Cardiac fibroblast (primary cell): Measurements from ENCODE around the gene SLC39A11.

Experiments
- DNase-seq, 2 donors: peaks; one replicate each; pipeline versions ENCODE4 v3.0.0 to v3.0.0-alpha.2; 2010; ENCODE audit warnings: low read depth in 2 of 2
- H3K4me3 ChIP-seq, 2 donors: replicated peaks in 1 of 2; 1 replicate in 1 of 2; 2 replicates in 1 of 2; pipeline ENCODE4 v1.5.1; 2011; ENCODE audit warnings: low read depth in 2 of 2, low read length in 2 of 2, mild to moderate bottlenecking in 2 of 2, moderate library complexity in 1 of 2
- TF ChIP-seq, protein P1 (sequence below): IDR thresholded peaks from one replicate; pipeline ENCODE4 v1.5.1; 2011; ENCODE audit warnings: low read depth, mild to moderate bottlenecking, low read length, inconsistent platforms

The SLC39A11 gene

DNA sequence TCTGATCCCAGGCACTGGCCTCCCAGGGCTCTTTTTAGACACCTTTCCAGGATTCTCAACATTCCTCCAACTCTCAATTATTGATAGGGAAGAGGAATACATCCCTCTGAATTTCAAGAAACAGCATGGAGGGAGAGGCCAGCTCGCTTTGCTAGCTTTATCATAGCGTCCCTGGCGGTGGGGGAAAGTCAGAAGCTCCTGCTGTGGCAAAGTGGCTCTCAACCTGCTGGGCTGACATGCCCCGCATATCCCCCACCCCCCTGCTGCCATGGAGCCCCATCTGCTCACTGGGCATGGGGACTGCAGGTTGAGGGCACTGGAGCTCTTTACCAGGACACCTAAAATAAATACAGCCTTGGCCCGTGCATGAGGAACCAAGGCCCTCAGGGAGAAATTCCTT is 140.3 kb downstream of the SLC39A11 start:
- TF ChIP-seq, protein P1, sequence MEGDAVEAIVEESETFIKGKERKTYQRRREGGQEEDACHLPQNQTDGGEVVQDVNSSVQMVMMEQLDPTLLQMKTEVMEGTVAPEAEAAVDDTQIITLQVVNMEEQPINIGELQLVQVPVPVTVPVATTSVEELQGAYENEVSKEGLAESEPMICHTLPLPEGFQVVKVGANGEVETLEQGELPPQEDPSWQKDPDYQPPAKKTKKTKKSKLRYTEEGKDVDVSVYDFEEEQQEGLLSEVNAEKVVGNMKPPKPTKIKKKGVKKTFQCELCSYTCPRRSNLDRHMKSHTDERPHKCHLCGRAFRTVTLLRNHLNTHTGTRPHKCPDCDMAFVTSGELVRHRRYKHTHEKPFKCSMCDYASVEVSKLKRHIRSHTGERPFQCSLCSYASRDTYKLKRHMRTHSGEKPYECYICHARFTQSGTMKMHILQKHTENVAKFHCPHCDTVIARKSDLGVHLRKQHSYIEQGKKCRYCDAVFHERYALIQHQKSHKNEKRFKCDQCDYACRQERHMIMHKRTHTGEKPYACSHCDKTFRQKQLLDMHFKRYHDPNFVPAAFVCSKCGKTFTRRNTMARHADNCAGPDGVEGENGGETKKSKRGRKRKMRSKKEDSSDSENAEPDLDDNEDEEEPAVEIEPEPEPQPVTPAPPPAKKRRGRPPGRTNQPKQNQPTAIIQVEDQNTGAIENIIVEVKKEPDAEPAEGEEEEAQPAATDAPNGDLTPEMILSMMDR, result no peak
- no peak for DNase-seq

DNA sequence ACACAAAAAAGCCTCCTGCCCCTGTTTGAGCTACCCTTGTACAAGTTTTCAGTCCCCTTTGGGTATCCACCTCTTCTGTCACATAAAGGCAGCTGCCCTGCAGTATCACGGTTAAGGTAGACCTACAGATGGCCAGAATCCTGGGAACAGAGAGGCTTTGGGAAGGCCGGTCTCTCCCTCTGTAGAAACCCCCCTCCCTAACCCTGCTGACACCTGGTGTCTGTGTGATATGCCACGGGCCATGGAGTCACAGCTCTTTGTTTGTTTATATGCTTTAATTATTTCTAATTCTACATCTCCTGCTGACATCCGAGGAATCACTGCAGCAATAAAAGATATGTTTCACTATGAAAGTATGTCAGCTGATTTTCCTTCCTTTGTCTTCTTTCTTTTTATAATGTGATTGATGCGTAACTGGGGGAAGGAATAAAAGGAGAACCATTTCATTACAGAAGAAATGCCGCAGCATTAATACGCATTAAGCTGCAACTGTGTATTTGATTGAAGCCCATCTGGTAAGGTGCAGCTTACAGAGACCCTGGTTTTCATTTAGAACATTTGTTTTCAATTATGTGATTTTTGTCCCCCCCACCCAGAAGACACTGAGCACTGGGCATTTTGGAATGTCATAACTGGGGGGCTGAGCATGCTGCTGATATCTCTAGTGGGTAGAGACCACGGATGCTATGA is 142.1 kb downstream of the SLC39A11 start:
- DNase-seq, result no peak
- H3K4me3 ChIP-seq, result no peak overlapping the region
- TF ChIP-seq, protein P1, result no peak

More for the DNA sequence above, 140.3 kb downstream of the SLC39A11 start:
- no peak overlapping the region for H3K4me3 ChIP-seq

DNA sequence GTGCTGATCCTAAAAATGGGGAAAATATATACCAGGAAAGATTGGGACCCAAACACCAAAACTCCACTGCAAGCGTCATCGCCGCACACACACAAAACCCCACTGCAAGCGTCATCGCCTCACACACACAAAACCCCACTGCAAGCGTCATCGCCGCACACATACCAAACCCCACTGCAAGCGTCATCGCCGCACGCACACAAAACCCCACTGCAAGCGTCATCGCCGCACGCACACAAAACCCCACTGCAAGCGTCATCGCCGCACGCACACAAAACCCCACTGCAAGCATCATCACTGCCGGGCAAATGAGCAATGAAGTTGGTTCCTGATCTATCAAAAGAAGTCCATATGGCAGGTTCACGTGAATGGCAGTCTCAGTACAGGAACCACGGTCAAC is 144.4 kb downstream of the SLC39A11 start:
- TF ChIP-seq, protein P1, result no peak
- no peak for DNase-seq
- H3K4me3 ChIP-seq, result no peak overlapping the region

DNA sequence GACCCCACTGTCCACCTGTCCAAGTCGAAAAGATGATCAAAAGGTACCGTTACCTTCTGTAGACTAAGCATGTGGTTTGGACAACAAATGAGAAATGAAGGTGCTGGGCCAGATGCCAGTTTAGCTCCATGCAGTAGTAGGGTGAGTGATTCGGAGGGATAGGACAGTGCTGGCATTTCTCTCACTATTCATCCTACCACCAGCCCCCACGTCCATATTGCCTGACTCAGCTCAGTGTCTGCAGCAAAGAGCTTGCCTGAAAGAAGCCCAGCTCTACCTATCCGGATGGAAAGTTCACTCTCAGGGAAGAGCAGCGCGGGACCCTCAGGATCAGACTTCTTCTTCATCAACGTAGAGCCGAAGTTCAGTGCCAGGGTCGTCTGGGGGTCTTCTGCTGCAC is 145.0 kb downstream of the SLC39A11 start:
- no peak overlapping the region for H3K4me3 ChIP-seq
- TF ChIP-seq, protein P1, result no peak
- DNase-seq, result no peak

DNA sequence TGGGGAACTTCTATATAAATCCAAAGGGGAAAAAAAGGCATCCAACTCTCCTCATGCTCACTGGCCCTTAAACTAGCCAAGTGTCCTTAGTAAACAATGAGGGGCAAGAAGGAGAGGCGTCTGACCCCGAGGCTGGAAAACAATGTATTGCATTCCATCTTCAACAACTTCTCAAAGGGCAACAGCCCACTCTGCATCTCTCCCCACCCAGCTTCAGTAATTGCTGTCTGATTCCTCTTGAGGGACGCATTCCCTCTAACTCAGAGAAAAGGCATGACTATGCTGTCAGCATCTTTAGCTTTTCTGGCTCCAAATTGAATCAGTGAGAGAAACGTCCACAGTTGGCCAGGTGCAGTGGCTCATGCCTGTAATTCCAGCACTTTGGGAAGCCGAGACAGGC is 145.8 kb downstream of the SLC39A11 start:
- H3K4me3 ChIP-seq, result no peak overlapping the region
- no peak for DNase-seq
- TF ChIP-seq, protein P1, result no peak

DNA sequence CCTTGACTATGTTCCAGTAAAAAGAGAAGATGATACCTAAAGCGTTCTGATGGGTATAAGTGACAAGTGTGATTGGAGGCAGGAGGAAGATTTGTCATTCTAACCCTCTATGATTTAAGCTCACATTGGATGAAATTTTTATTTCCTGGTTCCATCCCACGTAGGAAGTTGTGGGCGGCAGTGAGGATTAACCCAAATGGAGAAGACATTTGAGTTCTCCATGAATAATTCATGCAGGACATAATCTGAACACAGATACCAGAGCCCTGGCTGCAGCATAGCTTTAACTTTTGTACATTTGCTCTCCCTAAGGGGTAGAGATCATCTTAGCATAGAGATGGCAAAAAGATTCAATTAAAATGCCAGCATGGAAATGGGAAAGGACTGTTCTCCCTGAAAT is 146.3 kb downstream of the SLC39A11 start:
- TF ChIP-seq, protein P1, result no peak
- no peak for DNase-seq
- no peak overlapping the region for H3K4me3 ChIP-seq

DNA sequence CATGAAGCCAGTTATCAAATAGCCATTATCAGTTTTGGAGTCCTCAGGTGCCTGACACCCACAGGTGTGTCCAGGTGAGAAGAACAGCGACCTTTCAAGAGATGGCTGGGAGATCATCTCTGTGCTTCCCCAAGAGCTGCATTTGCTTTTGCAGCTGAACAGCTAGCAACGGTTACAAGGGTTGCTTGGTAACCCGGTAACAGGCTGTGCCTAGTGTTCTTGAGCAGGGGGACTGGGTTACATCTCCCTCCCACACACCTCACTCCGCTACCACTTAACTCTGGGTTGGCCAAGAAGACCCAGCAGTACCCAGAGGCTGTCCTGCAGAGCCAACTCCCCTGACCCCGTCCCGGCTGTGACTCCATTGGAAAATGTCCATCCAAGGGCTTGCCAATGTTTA is 147.0 kb downstream of the SLC39A11 start:
- no peak for DNase-seq
- TF ChIP-seq, protein P1, result no peak
- H3K4me3 ChIP-seq, result no peak overlapping the region
